ENCODE results near the gene PRPS1L1. TPM values are rescaled to one million over a fixed set of nuclear protein-coding genes. Genes with fewer than 3 reads are reported as not detected.

PRPS1L1 gene
- total RNA-seq, 1 experiment from 2014 or later = not detected

Other genes starting within 250 kb of the PRPS1L1 start
- 65.9 and 77.7 TPM in 2 replicates for gene SNX13, start 87.4 kb downstream of the PRPS1L1 start, total RNA-seq (2014; rRNA removed; shearing (Covaris generic))

All from H4 (cell line).